HepG2 (cell line): ENCODE measurements around the gene CSKMT. TPM values are rescaled to one million over a fixed set of nuclear protein-coding genes. Genes with fewer than 3 reads are reported as not detected.

ENCODE experiments used
- ATAD3A ChIP-seq: sonication (generic); formaldehyde crosslinking; IDR thresholded peaks from 2 replicates; pipeline ENCODE4 v1.4.0; 2020; ENCODE audit warnings: missing genetic modification reagents
- CTCF ChIP-seq: sonication (generic); formaldehyde crosslinking; IDR thresholded peaks from 2 replicates; pipeline ENCODE4 v1.5.0; 2020; ENCODE audit warnings: mild to moderate bottlenecking, missing genetic modification reagents, moderate library complexity
- ETS1 ChIP-seq: sonication (generic); formaldehyde crosslinking; IDR thresholded peaks from 2 replicates; pipeline ENCODE4 v1.4.0; 2020; ENCODE audit warnings: missing genetic modification reagents
- GMEB1 ChIP-seq: sonication (generic); formaldehyde crosslinking; IDR thresholded peaks from 2 replicates; pipeline ENCODE4 v1.5.1; 2020; ENCODE audit warnings: missing genetic modification reagents, mild to moderate bottlenecking, borderline replicate concordance
- MEF2D ChIP-seq: sonication (generic); formaldehyde crosslinking; IDR thresholded peaks from 2 replicates; pipeline ENCODE4 v1.5.1; 2020; ENCODE audit warnings: mild to moderate bottlenecking, missing genetic modification reagents
- POLR2AphosphoS5 ChIP-seq: IDR thresholded peaks from 2 replicates; pipeline ENCODE4 v1.6.1; 2012; ENCODE audit warnings: low read depth, low read length
- TBP ChIP-seq: sonication (generic); formaldehyde crosslinking; IDR thresholded peaks from 2 replicates; pipeline ENCODE4 v1.5.0; 2020; ENCODE audit warnings: missing genetic modification reagents
- THAP7 ChIP-seq: sonication (generic); formaldehyde crosslinking; IDR thresholded peaks from 2 replicates; pipeline ENCODE4 v1.8.1; 2023; ENCODE audit warnings: mild to moderate bottlenecking, missing genetic modification reagents
- ZBTB7B ChIP-seq: sonication (generic); formaldehyde crosslinking; IDR thresholded peaks from 2 replicates; pipeline ENCODE4 v1.4.0; 2020; ENCODE audit warnings: missing genetic modification reagents
- ZFP36 ChIP-seq: fragments of 150-350 bp; IDR thresholded peaks from 2 replicates; pipeline ENCODE4 v1.6.1; 2018; ENCODE audit warnings: borderline replicate concordance, low read length, low read depth; ENCODE audit not compliant: partially characterized antibody
- ZKSCAN5 ChIP-seq: sonication (generic); formaldehyde crosslinking; IDR thresholded peaks from 2 replicates; pipeline ENCODE4 v1.5.1; 2020; ENCODE audit warnings: mild to moderate bottlenecking, missing genetic modification reagents
- ZKSCAN8 ChIP-seq: IDR thresholded peaks from 2 replicates; pipeline ENCODE4 v1.6.1; 2016; ENCODE audit warnings: borderline replicate concordance, missing genetic modification reagents, missing compliant biosample characterization
- ZNF101 ChIP-seq: sonication (generic); formaldehyde crosslinking; IDR thresholded peaks from 2 replicates; pipeline ENCODE4 v1.4.0; 2020; ENCODE audit warnings: mild to moderate bottlenecking, low read depth, missing genetic modification reagents, borderline replicate concordance
- ZNF232 ChIP-seq: sonication (generic); formaldehyde crosslinking; IDR thresholded peaks from 2 replicates; pipeline ENCODE4 v1.4.0; 2020; ENCODE audit warnings: missing genetic modification reagents, borderline replicate concordance
- ZNF251 ChIP-seq: sonication (generic); formaldehyde crosslinking; IDR thresholded peaks from 2 replicates; pipeline ENCODE4 v1.9.0; 2021; ENCODE audit warnings: mild to moderate bottlenecking, missing genetic modification reagents
- ZNF256 ChIP-seq: sonication (generic); formaldehyde crosslinking; conservative IDR thresholded peaks from 2 replicates; pipeline ENCODE4 v1.4.0; 2020; ENCODE audit warnings: missing genetic modification reagents
- ZNF296 ChIP-seq: sonication (generic); formaldehyde crosslinking; conservative IDR thresholded peaks from 2 replicates; pipeline ENCODE4 v1.5.0; 2020; ENCODE audit warnings: mild to moderate bottlenecking, missing genetic modification reagents
- ZNF354B ChIP-seq: sonication (generic); formaldehyde crosslinking; IDR thresholded peaks from 2 replicates; pipeline ENCODE4 v1.8.0; 2022; ENCODE audit warnings: mild to moderate bottlenecking, missing genetic modification reagents
- ZNF660 ChIP-seq: sonication (generic); formaldehyde crosslinking; IDR thresholded peaks from 2 replicates; pipeline ENCODE4 v1.5.1; 2020; ENCODE audit warnings: mild to moderate bottlenecking, low read depth, missing genetic modification reagents, borderline replicate concordance
- ZNF776 ChIP-seq: sonication (generic); formaldehyde crosslinking; IDR thresholded peaks from 2 replicates; pipeline ENCODE4 v1.4.0; 2020; ENCODE audit warnings: mild to moderate bottlenecking, missing genetic modification reagents
- polyA plus RNA-seq, 8 experiments: library from polyadenylated mRNA; depleted of rRNA in 3 of 8; stranded (reverse) in 7 of 8; unstranded in 1 of 8; fragments of >200 nt; fragmentation: Illumina TruSeq in 4 of 8; extraction: Trizol in 4 of 8; gene quantifications; 2 replicates each; pipeline versions ENCODE4 v1.2.1 to v1.2.3, GENCODE V29; 2011 to 2016; ENCODE audit warnings: low read depth in 4 of 8, missing spikeins in 1 of 8, mixed read lengths in 1 of 8; ENCODE audit not compliant: insufficient read depth in 1 of 8
- total RNA-seq, 5 experiments: library from RNA; depleted of rRNA; stranded (reverse); fragments of >200 nt; fragmentation: Illumina TruSeq; extraction: Trizol; gene quantifications; 2 replicates each; pipeline ENCODE4 v1.2.3, GENCODE V29; 2016; ENCODE audit warnings: low read depth in 1 of 5

CSKMT gene
- total and polyA plus RNA-seq, 2 of the 13 experiments (the other 11 are each of a cell fraction or from before 2014, with no cell fraction given), result 7.6 to 31.8 TPM

- no peak for TF ChIP-seq ZNF101
- no peak for TF ChIP-seq ZNF354B
- TF ChIP-seq ZKSCAN8 (CRISPR knock-in tag), result no peak
- no peak for TF ChIP-seq ETS1 (CRISPR knock-in tag)
- no peak for TF ChIP-seq ZNF296 (CRISPR knock-in tag)
- TF ChIP-seq GMEB1 (CRISPR knock-in tag), result peak; percentile 45; the same call in 1 of the 2 replicates
- TF ChIP-seq ZNF232 (CRISPR knock-in tag), result no peak
- TF ChIP-seq ATAD3A (CRISPR knock-in tag), result no peak
- no peak for TF ChIP-seq ZFP36
- peak; percentile 84 for TF ChIP-seq ZNF776 (CRISPR knock-in tag)
- no peak for TF ChIP-seq ZBTB7B
- TF ChIP-seq ZNF256 (CRISPR knock-in tag), result no peak
- no peak for TF ChIP-seq TBP (CRISPR knock-in tag)
- no peak for TF ChIP-seq ZKSCAN5
- TF ChIP-seq ZNF251, result no peak
- no peak for TF ChIP-seq MEF2D (CRISPR knock-in tag)
- TF ChIP-seq CTCF, result no peak
- no peak for TF ChIP-seq ZNF660
- TF ChIP-seq THAP7 (CRISPR knock-in tag), result peak; percentile 65; the same call in 1 of the 2 replicates
- TF ChIP-seq POLR2AphosphoS5, result peak; percentile 99
These were observed at the start of gene CSKMT, which contains the start of gene C11orf98 (continued) for GRCh38 chr11:62665075-62665598.
